Loucy (cell line): ENCODE results near the gene PUDP.
"Not testable (repeated sequence)": the region's sequence is repeated elsewhere in the genome, so short reads cannot be mapped to it uniquely, and the experiment has no call there.

Source experiments
- H2AFZ ChIP-seq: fragments of 200-600 bp; sonication (generic); 2 replicates; pipeline ENCODE4 v1.6.0; 2016; ENCODE audit warnings: antibody characterized with exemption, mild to moderate bottlenecking, low read length, moderate library complexity
- H3F3A ChIP-seq: fragments of 200-600 bp; 2 replicates; pipeline ENCODE4 v1.6.0; 2016; ENCODE audit warnings: antibody characterized with exemption, low read depth, mild to moderate bottlenecking
- H3K27me3 ChIP-seq: fragments of 200-600 bp; sonication (generic); 2 replicates; pipeline ENCODE4 v1.6.1; 2014; ENCODE audit warnings: low read length, mild to moderate bottlenecking; ENCODE audit not compliant: insufficient read depth, poor library complexity, severe bottlenecking
- H3K36me3 ChIP-seq: fragments of 200-600 bp; sonication (generic); 2 replicates; pipeline ENCODE4 v1.6.1; 2016; ENCODE audit warnings: low read length; ENCODE audit not compliant: insufficient read depth
- H3K4me1 ChIP-seq: fragments of 200-600 bp; sonication (generic); 2 replicates; pipeline ENCODE4 v1.5.1; 2014; ENCODE audit warnings: low read length, mild to moderate bottlenecking; ENCODE audit not compliant: insufficient read depth, poor library complexity, severe bottlenecking
- H3K4me2 ChIP-seq: fragments of 200-600 bp; sonication (generic); 2 replicates; pipeline ENCODE4 v1.6.0; 2014; ENCODE audit warnings: antibody characterized with exemption, low read length, low read depth, mild to moderate bottlenecking; ENCODE audit not compliant: poor library complexity, severe bottlenecking
- H3K4me3 ChIP-seq: fragments of 200-600 bp; sonication (generic); 2 replicates; pipeline ENCODE4 v1.5.1; 2014; ENCODE audit warnings: low read length, mild to moderate bottlenecking, mixed read lengths; ENCODE audit not compliant: poor library complexity, severe bottlenecking
- H3K79me2 ChIP-seq: fragments of 200-600 bp; sonication (generic); 2 replicates; pipeline ENCODE4 v1.6.1; 2014; ENCODE audit warnings: low read length; ENCODE audit not compliant: insufficient read depth
- H3K9ac ChIP-seq: fragments of 200-600 bp; sonication (generic); 2 replicates; pipeline ENCODE4 v1.6.0; 2014; ENCODE audit warnings: mild to moderate bottlenecking, low read depth, low read length, moderate library complexity; ENCODE audit not compliant: poor library complexity, severe bottlenecking
- H3K9me2 ChIP-seq: fragments of 200-600 bp; sonication (generic); replicated peaks from 2 replicates; pipeline ENCODE4 v1.6.1; 2016; ENCODE audit warnings: low read depth, low read length, mixed read lengths
- H3K9me3 ChIP-seq: fragments of 200-600 bp; sonication (generic); 2 replicates; pipeline ENCODE4 v1.6.1; 2014; ENCODE audit warnings: mild to moderate bottlenecking, antibody characterized with exemption, low read length, low read depth; ENCODE audit not compliant: insufficient read depth
- H4K20me1 ChIP-seq: fragments of 200-600 bp; sonication (generic); 2 replicates; pipeline ENCODE4 v1.6.0; 2014; ENCODE audit warnings: antibody characterized with exemption, low read length, mild to moderate bottlenecking; ENCODE audit not compliant: insufficient read depth, poor library complexity, severe bottlenecking
- EZH2phosphoT487 ChIP-seq: fragments of 200-600 bp; IDR thresholded peaks from 2 replicates; pipeline ENCODE4 v1.6.1; 2018; ENCODE audit warnings: antibody characterized with exemption, mild to moderate bottlenecking, moderate library complexity, borderline replicate concordance
- TF ChIP-seq, protein P1 (sequence below): fragments of 200-600 bp; sonication (generic); conservative IDR thresholded peaks from 2 replicates; pipeline ENCODE4 v1.5.1; 2014; ENCODE audit warnings: mild to moderate bottlenecking, antibody characterized with exemption, low read length

The PUDP gene

DNA sequence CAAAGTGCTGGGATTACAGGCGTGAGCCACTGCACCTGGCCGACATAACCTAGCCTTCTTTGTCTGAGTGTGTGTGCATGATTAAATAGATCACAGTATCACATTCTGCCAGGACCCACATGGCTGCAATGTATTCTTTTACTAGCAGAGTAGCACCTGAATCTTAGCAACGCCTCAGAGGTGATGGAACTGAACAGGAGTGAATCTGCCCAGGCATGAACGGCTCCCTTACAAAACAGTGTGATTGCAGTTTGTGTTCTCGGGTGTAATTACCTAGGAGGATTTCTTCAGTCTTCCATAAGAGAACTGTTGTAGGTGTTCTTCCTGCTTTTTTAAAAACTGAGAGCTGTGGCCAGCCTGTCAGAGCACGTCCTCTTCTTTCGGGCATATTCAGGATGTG lies 123.1 kb downstream of the PUDP start:
- no peaks in the 10 kb centered on the region for H3F3A ChIP-seq
- no peak overlapping the region for H3K9ac ChIP-seq
- TF ChIP-seq, protein P1, sequence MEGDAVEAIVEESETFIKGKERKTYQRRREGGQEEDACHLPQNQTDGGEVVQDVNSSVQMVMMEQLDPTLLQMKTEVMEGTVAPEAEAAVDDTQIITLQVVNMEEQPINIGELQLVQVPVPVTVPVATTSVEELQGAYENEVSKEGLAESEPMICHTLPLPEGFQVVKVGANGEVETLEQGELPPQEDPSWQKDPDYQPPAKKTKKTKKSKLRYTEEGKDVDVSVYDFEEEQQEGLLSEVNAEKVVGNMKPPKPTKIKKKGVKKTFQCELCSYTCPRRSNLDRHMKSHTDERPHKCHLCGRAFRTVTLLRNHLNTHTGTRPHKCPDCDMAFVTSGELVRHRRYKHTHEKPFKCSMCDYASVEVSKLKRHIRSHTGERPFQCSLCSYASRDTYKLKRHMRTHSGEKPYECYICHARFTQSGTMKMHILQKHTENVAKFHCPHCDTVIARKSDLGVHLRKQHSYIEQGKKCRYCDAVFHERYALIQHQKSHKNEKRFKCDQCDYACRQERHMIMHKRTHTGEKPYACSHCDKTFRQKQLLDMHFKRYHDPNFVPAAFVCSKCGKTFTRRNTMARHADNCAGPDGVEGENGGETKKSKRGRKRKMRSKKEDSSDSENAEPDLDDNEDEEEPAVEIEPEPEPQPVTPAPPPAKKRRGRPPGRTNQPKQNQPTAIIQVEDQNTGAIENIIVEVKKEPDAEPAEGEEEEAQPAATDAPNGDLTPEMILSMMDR: no peak
- no peak for TF ChIP-seq EZH2phosphoT487

DNA sequence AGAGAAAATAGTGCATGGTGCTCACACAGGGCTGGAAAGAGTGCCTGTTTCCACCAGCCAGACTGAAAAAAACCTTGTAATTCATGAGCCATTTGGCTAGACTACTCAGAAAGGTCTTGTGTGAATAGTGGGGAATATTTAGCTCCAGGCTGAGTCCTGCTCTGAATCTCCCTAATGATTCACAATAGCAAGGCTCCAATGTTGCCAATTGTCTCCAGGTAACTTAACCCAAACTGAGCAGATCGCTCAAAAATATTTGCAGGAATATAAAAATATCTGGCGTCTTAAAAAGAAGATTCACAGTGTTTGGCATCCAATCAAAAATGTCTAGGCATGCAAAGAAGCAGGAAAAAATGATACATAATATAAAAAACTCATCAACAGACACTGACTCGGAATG lies 125.0 kb downstream of the PUDP start:
- H3K9me2 ChIP-seq, H3K9me3 ChIP-seq, H4K20me1 ChIP-seq, H3F3A ChIP-seq, H3K27me3 ChIP-seq, H3K4me2 ChIP-seq, H3K9ac ChIP-seq, H3K4me1 ChIP-seq, H2AFZ ChIP-seq, H3K4me3 ChIP-seq, H3K36me3 ChIP-seq, H3K79me2 ChIP-seq: not testable (repeated sequence)

More for the DNA sequence above, 123.1 kb downstream of the PUDP start:
- Histone ChIP-seq H3K4me1 (no peaks in the 10 kb centered on the region), H3K4me2 (no peak overlapping the region), H3K4me3 (no peak overlapping the region), H4K20me1 (no peaks in the 10 kb centered on the region), H3K36me3 (no peaks in the 10 kb centered on the region), H3K9me2 (no peaks in the 10 kb centered on the region), H2AFZ (no peak overlapping the region), H3K27me3 (no peaks in the 10 kb centered on the region), H3K9me3 (no peaks in the 10 kb centered on the region), H3K79me2 (no peaks in the 10 kb centered on the region)

DNA sequence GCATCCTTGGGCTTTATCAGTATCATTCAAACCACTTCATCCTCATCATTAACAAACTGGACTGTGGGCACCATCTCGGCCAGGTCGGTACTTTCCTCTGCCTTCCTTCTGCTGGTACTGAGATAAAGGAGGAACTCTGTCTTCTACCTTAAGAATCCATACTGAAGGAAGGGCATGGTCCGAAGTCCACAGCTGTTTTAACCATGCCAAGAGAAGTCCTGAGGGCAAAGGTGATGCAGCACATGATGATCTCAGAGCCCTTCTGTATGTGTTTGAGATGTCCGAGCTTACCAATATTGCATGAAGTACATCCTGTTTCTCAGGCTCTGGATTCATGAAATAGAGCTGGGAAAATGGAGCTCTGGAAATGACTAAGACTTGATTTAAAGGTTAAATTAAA lies 126.0 kb downstream of the PUDP start:
- Histone ChIP-seq H2AFZ (no peak overlapping the region), H3K4me1 (no peaks in the 10 kb centered on the region), H3K4me2 (no peak overlapping the region), H3K79me2 (no peaks in the 10 kb centered on the region), H3K9me3 (no peaks in the 10 kb centered on the region), H3K4me3 (no peak overlapping the region), H3K36me3 (no peaks in the 10 kb centered on the region), H3K9ac (no peak overlapping the region), H3F3A (no peaks in the 10 kb centered on the region), H4K20me1 (no peaks in the 10 kb centered on the region), H3K27me3 (no peaks in the 10 kb centered on the region), H3K9me2 (no peaks in the 10 kb centered on the region)
- no peak for TF ChIP-seq EZH2phosphoT487

DNA sequence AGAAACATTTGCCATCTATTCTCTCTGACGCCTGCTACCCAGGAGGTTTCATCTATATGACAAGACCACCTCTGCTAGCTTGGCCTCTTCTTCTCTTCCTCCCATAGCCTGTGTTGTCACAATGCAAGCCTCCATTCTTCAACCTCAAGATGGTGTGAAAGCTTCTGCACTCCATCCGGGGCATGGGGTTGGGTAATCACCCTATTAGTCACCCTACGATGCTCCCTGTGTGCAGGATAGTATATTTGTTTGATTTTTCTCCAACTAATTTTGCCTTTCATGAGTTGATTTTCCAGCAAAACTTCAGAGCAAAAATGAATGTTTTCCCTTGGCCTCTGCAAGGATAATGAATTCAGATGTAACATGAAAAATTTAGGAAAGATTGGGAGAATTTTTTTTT lies 128.4 kb downstream of the PUDP start:
- no peak for TF ChIP-seq EZH2phosphoT487
- TF ChIP-seq, protein P1: no peak
- no peak overlapping the region for H2AFZ ChIP-seq
- H4K20me1 ChIP-seq: no peaks in the 10 kb centered on the region
- H3K27me3 ChIP-seq: no peaks in the 10 kb centered on the region
- H3K9ac ChIP-seq: no peak overlapping the region
- no peaks in the 10 kb centered on the region for H3F3A ChIP-seq
- H3K4me3 ChIP-seq: no peak overlapping the region
- H3K4me1 ChIP-seq: no peaks in the 10 kb centered on the region
- H3K79me2 ChIP-seq: no peaks in the 10 kb centered on the region
- H3K9me3 ChIP-seq: no peaks in the 10 kb centered on the region
- H3K4me2 ChIP-seq: no peak overlapping the region
- no peaks in the 10 kb centered on the region for H3K9me2 ChIP-seq
- H3K36me3 ChIP-seq: no peaks in the 10 kb centered on the region

DNA sequence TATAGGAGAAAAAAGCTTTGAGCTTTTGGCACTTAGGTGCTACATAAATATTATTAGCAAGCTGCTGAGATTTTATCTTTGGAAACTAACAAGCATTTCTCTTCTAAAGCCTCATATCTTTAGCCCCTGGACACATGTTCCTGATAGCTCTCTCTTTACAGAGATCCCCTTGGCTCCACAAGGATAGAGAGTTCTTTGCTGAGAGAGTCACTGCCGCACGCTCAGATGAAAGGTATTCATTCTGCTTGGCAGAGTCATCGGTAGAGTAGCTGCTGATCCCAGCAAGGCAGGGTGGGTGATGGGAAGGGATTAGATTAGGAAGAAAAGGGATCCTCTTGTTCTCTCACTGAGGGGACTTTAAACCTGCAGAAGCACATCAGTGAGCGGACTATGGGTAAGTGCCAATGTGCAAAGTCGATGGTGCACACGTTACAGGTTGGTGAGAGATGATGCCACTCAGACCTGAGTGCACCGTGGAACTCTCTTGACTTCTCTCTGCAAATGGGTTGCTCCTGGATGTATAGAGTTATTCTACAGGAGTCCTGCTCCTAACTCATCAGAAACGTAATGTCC lies 135.6 kb downstream of the PUDP start:
- not testable (repeated sequence) for H3F3A ChIP-seq, H4K20me1 ChIP-seq, H3K4me3 ChIP-seq, H3K9ac ChIP-seq, H3K79me2 ChIP-seq, H3K27me3 ChIP-seq, H3K9me2 ChIP-seq, H3K4me2 ChIP-seq, H2AFZ ChIP-seq, H3K9me3 ChIP-seq, H3K36me3 ChIP-seq, H3K4me1 ChIP-seq

DNA sequence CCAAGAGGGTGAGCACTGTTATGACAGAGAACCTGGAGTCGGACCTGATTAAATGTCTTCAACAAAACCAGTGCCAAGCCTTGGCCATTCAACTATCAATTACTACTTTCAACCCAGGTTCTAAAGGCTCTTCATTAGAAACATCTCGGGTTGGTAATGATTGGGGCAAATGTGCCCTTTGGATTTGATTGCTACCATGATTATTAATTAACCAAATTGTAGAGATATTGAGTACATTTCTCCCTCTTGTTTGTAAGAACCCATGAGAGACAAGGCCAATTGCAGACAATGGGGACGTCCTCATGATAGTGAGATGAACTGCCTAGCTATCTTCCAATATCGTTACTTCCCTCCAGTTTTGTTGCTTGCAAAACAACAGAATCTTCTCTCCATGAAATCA lies 137.1 kb downstream of the PUDP start:
- H3F3A ChIP-seq, H3K9ac ChIP-seq, H3K9me2 ChIP-seq, H3K36me3 ChIP-seq, H3K79me2 ChIP-seq, H2AFZ ChIP-seq, H3K27me3 ChIP-seq, H3K4me1 ChIP-seq, H3K4me2 ChIP-seq, H4K20me1 ChIP-seq, H3K4me3 ChIP-seq, H3K9me3 ChIP-seq: not testable (repeated sequence)
